CD14-positive monocyte (primary cell): ENCODE results near the gene XYLT1. TPM values are rescaled to one million over a fixed set of nuclear protein-coding genes. Genes with fewer than 3 reads are reported as not detected.

Experiments
- DNase-seq, 3 donors: peaks; one replicate each; pipeline ENCODE4 v3.0.0-alpha.2; 2011 to 2022
- H2AFZ ChIP-seq: 2 replicates; pipeline ENCODE4 v1.6.0; 2012; ENCODE audit warnings: mild to moderate bottlenecking, low read depth, low read length, inconsistent platforms; ENCODE audit not compliant: insufficient read depth, poor library complexity, severe bottlenecking
- H3K27ac ChIP-seq, 2 donors: 1 replicate in 1 of 2; 2 replicates in 1 of 2; pipeline ENCODE4 v1.5.1; 2012 to 2013; ENCODE audit warnings: low read length in 2 of 2, control low read depth in 1 of 2, inconsistent platforms in 1 of 2, low read depth in 1 of 2, mild to moderate bottlenecking in 1 of 2
- H3K27me3 ChIP-seq, 2 donors: one replicate each; pipeline versions ENCODE4 v1.6.0 to v1.6.1; 2011 to 2013; ENCODE audit warnings: low read length in 2 of 2; ENCODE audit not compliant: control insufficient read depth in 2 of 2, insufficient read depth in 2 of 2
- H3K36me3 ChIP-seq, 2 donors: replicated peaks in 1 of 2; 1 replicate in 1 of 2; 2 replicates in 1 of 2; pipeline versions ENCODE4 v1.5.1 to v1.6.1; 2012 to 2013; ENCODE audit warnings: low read length in 2 of 2, control low read depth in 1 of 2, inconsistent platforms in 1 of 2, mild to moderate bottlenecking in 1 of 2; ENCODE audit not compliant: insufficient read depth in 2 of 2, control insufficient read depth in 1 of 2
- H3K4me1 ChIP-seq, 2 donors: 1 replicate in 1 of 2; 2 replicates in 1 of 2; pipeline versions ENCODE4 v1.5.1 to v1.6.1; 2012 to 2013; ENCODE audit warnings: low read length in 2 of 2, control low read depth in 1 of 2, inconsistent platforms in 1 of 2, mild to moderate bottlenecking in 1 of 2, moderate library complexity in 1 of 2; ENCODE audit not compliant: insufficient read depth in 2 of 2, control insufficient read depth in 1 of 2
- H3K4me2 ChIP-seq: replicated peaks from 2 replicates; pipeline ENCODE3; 2012; ENCODE audit warnings: low read length, moderate library complexity, mild to moderate bottlenecking; ENCODE audit not compliant: poor library complexity, severe bottlenecking; ENCODE audit errors: extremely low read depth
- H3K4me3 ChIP-seq, 3 experiments: fragments of 200-600 bp in 1 of 3; sonication (generic) in 1 of 3; replicated peaks in 1 of 3; 1 replicate in 2 of 3; 2 replicates in 1 of 3; pipeline ENCODE4 v1.5.1; 2011 to 2013; ENCODE audit warnings: low read length in 3 of 3, mild to moderate bottlenecking in 3 of 3, control low read depth in 2 of 3, low read depth in 2 of 3, inconsistent platforms in 1 of 3, moderate library complexity in 1 of 3
- H3K79me2 ChIP-seq: 2 replicates; pipeline ENCODE4 v1.6.0; 2012; ENCODE audit warnings: mild to moderate bottlenecking, control low read depth, inconsistent platforms, low read length, moderate library complexity; ENCODE audit not compliant: insufficient read depth
- H3K9ac ChIP-seq: 2 replicates; pipeline ENCODE4 v1.6.0; 2017; ENCODE audit warnings: low read length, mild to moderate bottlenecking; ENCODE audit not compliant: insufficient read depth, poor library complexity, severe bottlenecking
- H3K9me3 ChIP-seq, 2 donors: replicated peaks in 1 of 2; 1 replicate in 1 of 2; 2 replicates in 1 of 2; pipeline versions ENCODE4 v1.5.1 to v1.6.1; 2012 to 2013; ENCODE audit warnings: low read length in 2 of 2, control low read depth in 1 of 2; ENCODE audit not compliant: control insufficient read depth in 1 of 2, insufficient read depth in 1 of 2
- H4K20me1 ChIP-seq: 2 replicates; pipeline ENCODE4 v1.6.0; 2012; ENCODE audit warnings: mild to moderate bottlenecking, low read length, control low read depth, moderate library complexity; ENCODE audit not compliant: insufficient read depth
- H3K27ac Mint-ChIP-seq, 7 donors: one replicate each; pipeline ENCODE4 v1.8.0; 2020; ENCODE audit warnings: mild to moderate bottlenecking in 7 of 7, mixed read lengths in 7 of 7, moderate library complexity in 6 of 7, inconsistent platforms in 2 of 7
- H3K27me3 Mint-ChIP-seq, 3 donors: one replicate each; pipeline ENCODE4 v1.8.0; 2021 to 2022; ENCODE audit warnings: low read depth in 3 of 3, mild to moderate bottlenecking in 3 of 3, mixed read lengths in 3 of 3, moderate library complexity in 3 of 3, inconsistent platforms in 1 of 3
- H3K36me3 Mint-ChIP-seq, 2 donors: one replicate each; pipeline ENCODE4 v1.8.0; 2020; ENCODE audit warnings: mixed read lengths in 2 of 2, inconsistent platforms in 1 of 2, mild to moderate bottlenecking in 1 of 2
- H3K4me1 Mint-ChIP-seq: one replicate; pipeline ENCODE4 v1.8.0; 2020; ENCODE audit warnings: mild to moderate bottlenecking, mixed read lengths
- H3K4me3 Mint-ChIP-seq, 2 donors: one replicate each; pipeline ENCODE4 v1.8.0; 2020; ENCODE audit warnings: mild to moderate bottlenecking in 2 of 2, mixed read lengths in 2 of 2, moderate library complexity in 1 of 2
- H3K9me3 Mint-ChIP-seq, 7 donors: one replicate each; pipeline ENCODE4 v1.8.0; 2020 to 2022; ENCODE audit warnings: mixed read lengths in 7 of 7, mild to moderate bottlenecking in 6 of 7, moderate library complexity in 6 of 7, inconsistent platforms in 2 of 7
- WGBS: methylation state at CpG from one replicate; pipeline ENCODE4 v1.1.5; 2013; ENCODE audit warnings: missing lambda C conversion rate; ENCODE audit not compliant: insufficient coverage; 5-methylcytosine and 5-hydroxymethylcytosine counted together
- intact Hi-C, 2 donors: fragments of 100-400 bp; cut with micrococcal nuclease; formaldehyde crosslinking; loops; one replicate each; pipeline versions ENCODE4 v1.15.0 to v1.15.1; 2023
- polyA plus RNA-seq, 3 donors: library from polyadenylated mRNA; depleted of rRNA in 1 of 3; unstranded in 2 of 3; stranded (reverse) in 1 of 3; fragments of 300-500 nt in 2 of 3; fragments of >200 nt in 1 of 3; fragmentation: Illumina TruSeq in 2 of 3; gene quantifications; 1 replicate in 2 of 3; 2 replicates in 1 of 3; pipeline ENCODE4 v1.2.3, GENCODE V29; 2012 to 2021
- TF ChIP-seq, protein P1 (sequence below): fragments of 200-600 bp; IDR thresholded peaks from one replicate; pipeline ENCODE4 v1.8.0; 2022; ENCODE audit warnings: antibody characterized with exemption, mild to moderate bottlenecking

XYLT1 gene
- polyA plus RNA-seq, 3 donors: 0.51 to 9.4 (median 1.6) TPM

DNA sequence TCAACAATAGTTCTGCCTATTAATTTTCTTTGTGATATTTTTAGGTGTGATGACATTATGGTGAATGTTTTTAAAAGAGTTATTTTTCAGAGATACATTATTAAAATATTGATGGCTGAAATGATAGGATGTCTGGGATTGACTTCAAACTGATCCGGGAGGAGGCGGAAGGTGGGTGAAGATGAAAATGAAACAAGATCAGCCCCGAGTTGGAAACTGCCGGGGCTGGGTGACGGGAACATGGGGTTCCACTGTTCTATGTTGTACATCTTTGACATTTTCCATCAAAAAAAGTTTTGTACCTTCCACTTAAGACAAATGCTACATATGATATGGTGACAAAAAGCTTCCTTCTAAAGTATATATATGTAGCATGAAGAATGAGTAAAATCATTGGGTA is 336.9 kb downstream of the XYLT1 start:
- H3K27me3 Mint-ChIP-seq: no peaks in the 10 kb centered on the region
- H3K9me3 Mint-ChIP-seq: peaks cover 0 to 3% (median 0%) of the 10 kb centered on the region in 7 donors
- H3K9ac ChIP-seq: no peak overlapping the region
- H3K27ac Mint-ChIP-seq: peak overlapping the region in 1 of 7 donors; percentile 66
- H3K4me3 ChIP-seq: no peak overlapping the region
- WGBS: 100% methylated on average over 2 of the region's 5 CpGs
- no peaks in the 10 kb centered on the region for H3K9me3 ChIP-seq
- DNase-seq: no peak
- TF ChIP-seq, protein P1, sequence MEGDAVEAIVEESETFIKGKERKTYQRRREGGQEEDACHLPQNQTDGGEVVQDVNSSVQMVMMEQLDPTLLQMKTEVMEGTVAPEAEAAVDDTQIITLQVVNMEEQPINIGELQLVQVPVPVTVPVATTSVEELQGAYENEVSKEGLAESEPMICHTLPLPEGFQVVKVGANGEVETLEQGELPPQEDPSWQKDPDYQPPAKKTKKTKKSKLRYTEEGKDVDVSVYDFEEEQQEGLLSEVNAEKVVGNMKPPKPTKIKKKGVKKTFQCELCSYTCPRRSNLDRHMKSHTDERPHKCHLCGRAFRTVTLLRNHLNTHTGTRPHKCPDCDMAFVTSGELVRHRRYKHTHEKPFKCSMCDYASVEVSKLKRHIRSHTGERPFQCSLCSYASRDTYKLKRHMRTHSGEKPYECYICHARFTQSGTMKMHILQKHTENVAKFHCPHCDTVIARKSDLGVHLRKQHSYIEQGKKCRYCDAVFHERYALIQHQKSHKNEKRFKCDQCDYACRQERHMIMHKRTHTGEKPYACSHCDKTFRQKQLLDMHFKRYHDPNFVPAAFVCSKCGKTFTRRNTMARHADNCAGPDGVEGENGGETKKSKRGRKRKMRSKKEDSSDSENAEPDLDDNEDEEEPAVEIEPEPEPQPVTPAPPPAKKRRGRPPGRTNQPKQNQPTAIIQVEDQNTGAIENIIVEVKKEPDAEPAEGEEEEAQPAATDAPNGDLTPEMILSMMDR: no peak
- peaks cover 9 to 10% of the 10 kb centered on the region in 2 donors for H3K4me1 ChIP-seq
- no peak overlapping the region for H2AFZ ChIP-seq
- peaks cover 4% of the 10 kb centered on the region for H4K20me1 ChIP-seq
- no peaks in the 10 kb centered on the region for H3K79me2 ChIP-seq
- no peak overlapping the region for H3K4me3 Mint-ChIP-seq
- peaks cover 76 to 83% of the 10 kb centered on the region in 2 donors for H3K36me3 Mint-ChIP-seq
- intact Hi-C loops: no loop called here
- H3K4me2 ChIP-seq: no peak overlapping the region
- peaks cover 61 to 82% of the 10 kb centered on the region in 2 donors for H3K36me3 ChIP-seq
- peaks cover 11% of the 10 kb centered on the region for H3K4me1 Mint-ChIP-seq
- H3K27me3 ChIP-seq: no peaks in the 10 kb centered on the region
- H3K27ac ChIP-seq: no peak overlapping the region

DNA sequence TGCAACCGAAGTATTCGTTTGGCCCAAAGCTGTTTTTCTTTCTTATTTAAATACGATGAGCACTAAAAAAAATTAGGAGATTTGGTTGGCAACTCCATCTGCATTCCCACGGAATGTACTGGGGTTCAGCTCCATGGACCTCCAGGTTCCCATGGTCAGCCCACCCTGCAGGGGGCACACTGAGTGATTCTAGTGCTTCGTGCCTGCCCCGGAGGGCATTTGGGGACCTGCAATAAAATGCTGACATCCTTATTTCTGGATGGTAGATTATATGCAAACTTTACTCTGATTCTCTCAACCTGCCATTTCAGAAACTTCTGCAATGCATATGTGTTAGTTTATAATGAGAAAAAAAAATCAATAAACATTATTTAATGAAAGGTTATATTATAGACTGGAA is 339.4 kb downstream of the XYLT1 start:
- Histone ChIP-seq H3K4me3 (no peak overlapping the region), H4K20me1 (peaks cover 4% of the 10 kb centered on the region), H3K4me1 (peaks cover 9 to 10% of the 10 kb centered on the region in 2 donors), H3K79me2 (no peaks in the 10 kb centered on the region), H3K4me2 (no peak overlapping the region), H3K36me3 (peaks cover 59 to 82% of the 10 kb centered on the region in 2 donors), H3K27me3 (no peaks in the 10 kb centered on the region), H2AFZ (no peak overlapping the region), H3K9me3 (no peaks in the 10 kb centered on the region), H3K9ac (no peak overlapping the region), H3K27ac (no peak overlapping the region)
- peaks cover 73 to 81% of the 10 kb centered on the region in 2 donors for H3K36me3 Mint-ChIP-seq
- H3K4me3 Mint-ChIP-seq: no peak overlapping the region
- H3K4me1 Mint-ChIP-seq: peaks cover 11% of the 10 kb centered on the region
- peak overlapping the region in 1 of 7 donors; percentile 1 for H3K27ac Mint-ChIP-seq
- no peaks in the 10 kb centered on the region for H3K27me3 Mint-ChIP-seq
- WGBS: 80% methylated on average over 2 of the region's 6 CpGs
- intact Hi-C loops: no loop called here
- DNase-seq: no peak
- TF ChIP-seq, protein P1: no peak
- H3K9me3 Mint-ChIP-seq: peaks cover 0 to 3% (median 0%) of the 10 kb centered on the region in 7 donors
